Left cardiac atrium (tissue), 4 donors: ENCODE data around the gene GALNT8. TPM values are rescaled to one million over a fixed set of nuclear protein-coding genes. Genes with fewer than 3 reads are reported as not detected.
A peak's percentile ranks its signal among the peaks of the same experiment; 100 is the strongest.
"Not testable (repeated sequence)": the region's sequence is repeated elsewhere in the genome, so short reads cannot be mapped to it uniquely, and the experiment has no call there.

Experiments used
- ATAC-seq, 2 donors: fragments of 200-7000 bp; cut with Tn5 transposase; one replicate each; pipeline ENCODE4 v1.9.1; 2020; ENCODE audit warnings: mild to moderate bottlenecking in 2 of 2, moderate library complexity in 2 of 2
- DNase-seq: peaks from one replicate; pipeline ENCODE4 v3.0.0-alpha.2; 2020
- intact Hi-C, 2 donors: fragments of 100-400 bp; cut with DNase I; formaldehyde crosslinking; loops; one replicate each; pipeline versions ENCODE4 v1.14.1 to v1.15.1; 2022 to 2023
- long read RNA-seq: library from polyadenylated mRNA; unstranded; transcript quantifications from one replicate; pipeline ENCODE4 v2.0.0, GENCODE V29; 2021
- total RNA-seq, 2 donors: library from RNA; stranded (reverse); fragmentation: NEBNext Ultra II Directional; extraction: Animal tissue kit (Norgen Biotek cat#: 25700); gene quantifications; one replicate each; pipeline ENCODE4 v1.2.1, GENCODE V29; 2021
- donor health status: DM: no; HTN: yes; CAD: no.
- donor health status: DM: no; HTN: yes; CAD: no; lungs with severe emphysema.
- donor health status: DM: yes; HTN: yes; CAD: no.
- donor health status: Dilated cardiomyopathy.

GALNT8 gene, protein sequence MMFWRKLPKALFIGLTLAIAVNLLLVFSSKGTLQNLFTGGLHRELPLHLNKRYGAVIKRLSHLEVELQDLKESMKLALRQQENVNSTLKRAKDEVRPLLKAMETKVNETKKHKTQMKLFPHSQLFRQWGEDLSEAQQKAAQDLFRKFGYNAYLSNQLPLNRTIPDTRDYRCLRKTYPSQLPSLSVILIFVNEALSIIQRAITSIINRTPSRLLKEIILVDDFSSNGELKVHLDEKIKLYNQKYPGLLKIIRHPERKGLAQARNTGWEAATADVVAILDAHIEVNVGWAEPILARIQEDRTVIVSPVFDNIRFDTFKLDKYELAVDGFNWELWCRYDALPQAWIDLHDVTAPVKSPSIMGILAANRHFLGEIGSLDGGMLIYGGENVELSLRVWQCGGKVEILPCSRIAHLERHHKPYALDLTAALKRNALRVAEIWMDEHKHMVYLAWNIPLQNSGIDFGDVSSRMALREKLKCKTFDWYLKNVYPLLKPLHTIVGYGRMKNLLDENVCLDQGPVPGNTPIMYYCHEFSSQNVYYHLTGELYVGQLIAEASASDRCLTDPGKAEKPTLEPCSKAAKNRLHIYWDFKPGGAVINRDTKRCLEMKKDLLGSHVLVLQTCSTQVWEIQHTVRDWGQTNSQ
- total RNA-seq, result 1 to 10 TPM; 3.5 to 4.3 TPM
- long read RNA-seq, full-length matches to known transcripts, result 1 of 2 reads
- long read RNA-seq, partial matches to known transcripts, result 0 of 2 reads
- long read RNA-seq, other reads (novel, unspliced or antisense), result 1 of 2 reads

DNA sequence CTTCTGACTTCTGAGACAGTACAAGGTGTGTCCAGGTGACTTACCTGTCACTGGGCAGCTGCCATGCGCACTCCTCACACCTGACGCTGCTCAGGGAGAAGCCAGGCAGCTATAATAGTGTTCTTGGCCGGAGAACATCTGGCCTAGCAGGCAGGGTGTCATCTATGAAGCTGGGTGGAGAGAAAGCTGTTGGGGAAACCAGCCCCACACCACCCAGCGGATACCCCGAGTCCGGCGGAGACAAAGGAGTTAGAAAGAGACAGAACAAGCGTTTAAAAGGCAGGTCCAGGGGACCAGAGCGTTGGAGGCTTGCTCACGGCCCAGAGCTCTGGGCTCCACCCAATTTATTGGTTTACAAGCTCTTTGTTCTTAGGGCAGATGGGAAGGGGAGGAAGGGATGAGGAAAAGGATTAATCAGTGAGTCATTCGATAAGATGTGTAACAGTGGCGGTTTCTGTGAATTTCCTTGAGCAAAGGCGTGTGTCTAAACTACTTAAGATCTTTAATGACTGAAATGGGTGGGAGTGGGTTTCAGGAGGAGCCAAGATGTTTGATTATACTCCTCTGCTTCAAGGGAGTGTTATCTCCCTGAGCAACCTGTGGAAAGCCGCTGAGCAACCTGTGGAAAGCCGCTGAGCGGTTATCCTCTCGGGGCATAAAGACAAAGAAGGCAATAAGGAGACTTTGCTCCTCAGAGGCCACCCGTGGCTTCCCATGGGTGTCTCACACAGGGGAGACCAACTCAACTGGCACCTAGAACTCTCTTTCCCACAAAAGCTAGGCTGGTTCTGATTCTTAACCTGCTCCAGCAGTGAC lies at the start of gene GALNT8:
Gene GALNT8 (plus strand): TSS at position 580 of the 816 bp plus-strand sequence. CDS start 278 bp downstream, outside the sequence.
- intact Hi-C loops, result no loop called here
- no peak for ATAC-seq
- DNase-seq, result no peak

GRCh38 chr12:4679711-4680110 lies 40.5 kb upstream of the GALNT8 start:
- ATAC-seq (no peak), DNase-seq (no peak)
- intact Hi-C loops, result no loop called here

- DNase-seq (no peak), ATAC-seq (no peak)
- intact Hi-C loops, result no loop called here
These were observed 38.5 kb upstream of the GALNT8 start for GRCh38 chr12:4681732-4682131.

GRCh38 chr12:4685317-4685716 lies 34.9 kb upstream of the GALNT8 start:
- ATAC-seq (peak in 1 of 2 donors; percentile 38), DNase-seq (no peak)
- intact Hi-C loops, result no loop called here

GRCh38 chr12:4690760-4691159 lies 29.4 kb upstream of the GALNT8 start:
- intact Hi-C loops, result no loop called here
- DNase-seq, result no peak
- ATAC-seq, result no peak

DNA sequence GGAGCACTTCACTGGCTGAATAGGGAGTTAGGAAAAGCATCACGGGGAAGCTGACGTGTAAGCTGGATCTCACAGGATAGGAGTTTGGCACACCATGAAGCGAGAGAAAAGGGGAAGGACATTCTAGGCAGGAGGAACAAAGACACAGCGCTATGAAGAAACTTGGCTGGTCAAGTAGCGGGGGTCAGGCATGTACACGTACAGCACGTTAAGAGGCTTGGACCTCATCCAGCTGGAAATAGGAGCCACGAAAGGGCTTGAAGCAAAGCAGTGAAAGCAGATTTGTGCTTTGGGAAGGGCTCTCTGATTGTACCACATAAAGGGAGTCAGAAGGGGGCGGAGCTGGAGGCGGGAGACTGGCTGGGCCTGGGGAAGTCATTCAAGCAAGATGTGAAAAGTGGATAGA lies 19.6 kb upstream of the GALNT8 start:
- intact Hi-C loops, result no loop called here
- ATAC-seq (peak; percentile 78 to 88), DNase-seq (peak; percentile 76)

GRCh38 chr12:4701395-4702190 lies 18.6 kb upstream of the GALNT8 start:
- peak; percentile 44 for DNase-seq
- ATAC-seq, result peak; percentile 72 to 81

GRCh38 chr12:4703676-4704075 lies 16.5 kb upstream of the GALNT8 start:
- DNase-seq, result no peak
- intact Hi-C loops, result no loop called here
- ATAC-seq, result no peak

More at GRCh38 chr12:4701395-4702190, 18.6 kb upstream of the GALNT8 start:
- intact Hi-C loops, result no loop called here

DNA sequence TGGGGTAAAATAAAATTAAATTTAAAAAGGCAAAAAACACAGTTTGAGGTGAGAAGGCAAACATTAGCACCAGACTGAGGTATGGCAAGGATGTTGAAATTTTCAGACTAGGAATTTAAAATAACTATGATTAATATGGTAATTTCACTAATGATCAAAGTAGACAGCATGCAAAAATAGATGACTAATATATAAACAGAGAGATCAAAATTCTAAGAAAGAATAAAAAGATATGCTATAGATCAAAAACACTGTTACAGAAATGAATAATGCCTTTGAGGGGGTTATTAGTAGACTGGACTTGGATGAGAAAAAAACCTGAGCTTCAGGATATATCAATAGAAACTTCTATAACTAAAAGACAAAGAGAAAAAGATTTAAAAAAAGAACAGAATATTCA lies 14.4 kb upstream of the GALNT8 start:
- intact Hi-C loops, result no loop called here
- DNase-seq, result no peak
- ATAC-seq, result no peak

- ATAC-seq (no peak), DNase-seq (no peak)
- intact Hi-C loops, result no loop called here
These were observed 12.9 kb upstream of the GALNT8 start for GRCh38 chr12:4707306-4707705.

DNA sequence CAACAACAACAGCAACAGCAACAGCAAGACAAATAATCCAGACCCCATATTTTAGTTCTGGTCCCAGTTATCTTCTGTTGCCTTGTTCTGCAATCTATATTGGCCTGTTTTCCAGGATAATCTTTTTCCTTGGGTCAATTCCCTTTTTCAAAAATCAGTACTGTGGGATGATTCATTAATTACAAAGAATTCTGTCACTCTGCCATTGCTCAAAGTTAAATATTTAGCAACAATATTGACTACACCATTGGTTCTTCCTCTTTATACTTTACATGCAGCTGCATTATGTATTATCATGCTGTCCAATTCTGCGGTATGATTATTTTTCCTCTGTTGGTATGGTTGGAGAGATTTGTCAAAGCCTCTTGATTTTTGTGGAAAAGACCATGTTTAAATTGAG lies 10.1 kb upstream of the GALNT8 start:
- DNase-seq (no peak), ATAC-seq (no peak)
- intact Hi-C loops, result no loop called here

GRCh38 chr12:4714879-4715278 lies 5.3 kb upstream of the GALNT8 start:
- ATAC-seq (no peak), DNase-seq (no peak)
- intact Hi-C loops, result no loop called here

GRCh38 chr12:4717806-4718205 lies 2.4 kb upstream of the GALNT8 start:
- intact Hi-C loops, result no loop called here
- no peak for ATAC-seq
- DNase-seq, result no peak

DNA sequence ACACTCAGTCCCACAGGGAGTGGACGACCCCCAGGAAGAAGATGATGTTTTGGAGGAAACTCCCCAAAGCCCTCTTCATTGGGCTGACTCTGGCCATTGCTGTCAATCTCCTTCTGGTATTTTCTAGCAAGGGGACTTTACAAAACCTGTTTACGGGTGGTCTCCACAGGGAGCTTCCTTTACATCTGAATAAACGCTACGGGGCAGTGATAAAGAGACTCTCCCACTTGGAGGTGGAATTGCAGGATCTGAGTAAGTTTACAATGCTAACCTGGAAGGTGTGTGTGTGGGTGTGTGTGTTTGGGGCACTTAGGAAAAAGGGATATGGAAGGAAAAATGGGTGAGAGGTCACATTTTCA lies 416 bp downstream of the GALNT8 start:
- intact Hi-C loops, result no loop called here
- ATAC-seq, result no peak
- no peak for DNase-seq

DNA sequence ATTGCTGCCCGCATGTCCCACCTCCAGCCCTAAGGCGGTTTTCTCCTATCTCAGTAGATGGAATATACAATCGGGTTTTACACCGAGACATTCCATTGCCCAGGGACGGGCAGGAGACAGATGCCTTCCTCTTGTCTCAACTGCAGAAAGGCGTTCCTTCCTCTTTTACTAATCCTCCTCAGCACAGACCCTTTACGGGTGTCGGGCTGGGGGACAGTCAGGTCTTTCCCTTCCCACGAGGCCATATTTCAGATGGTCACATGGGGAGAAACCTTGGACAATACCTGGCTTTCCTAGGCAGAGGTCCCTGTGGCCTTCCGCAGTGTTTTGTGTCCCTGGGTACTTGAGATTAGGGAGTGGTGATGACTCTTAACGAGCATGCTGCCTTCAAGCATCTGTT lies 1.4 kb downstream of the GALNT8 start:
- not testable (repeated sequence) for DNase-seq, ATAC-seq

DNA sequence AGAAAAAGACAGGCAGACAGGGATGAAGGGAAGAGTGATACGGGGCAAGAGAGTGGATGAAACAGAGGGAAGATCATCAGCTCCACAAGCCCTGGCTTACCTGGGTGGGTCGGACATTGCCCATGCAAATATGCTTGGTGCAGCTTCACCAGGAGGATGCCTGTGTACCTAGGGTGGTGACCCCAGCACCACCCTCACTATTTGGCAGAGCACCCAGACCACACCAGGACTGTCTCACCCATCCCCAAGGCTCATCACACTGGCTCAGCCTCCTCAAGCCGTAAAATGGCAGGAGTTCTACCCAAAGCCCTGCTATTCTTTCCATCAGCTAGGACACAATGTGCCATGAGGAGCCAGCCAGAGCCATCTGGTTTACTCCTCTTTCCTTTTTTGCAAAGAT lies 3.0 kb downstream of the GALNT8 start:
- intact Hi-C loops, result no loop called here
- ATAC-seq (no peak), DNase-seq (no peak)

More for the DNA sequence above, 1.4 kb downstream of the GALNT8 start:
- intact Hi-C loops, result not testable (repeated sequence)

DNA sequence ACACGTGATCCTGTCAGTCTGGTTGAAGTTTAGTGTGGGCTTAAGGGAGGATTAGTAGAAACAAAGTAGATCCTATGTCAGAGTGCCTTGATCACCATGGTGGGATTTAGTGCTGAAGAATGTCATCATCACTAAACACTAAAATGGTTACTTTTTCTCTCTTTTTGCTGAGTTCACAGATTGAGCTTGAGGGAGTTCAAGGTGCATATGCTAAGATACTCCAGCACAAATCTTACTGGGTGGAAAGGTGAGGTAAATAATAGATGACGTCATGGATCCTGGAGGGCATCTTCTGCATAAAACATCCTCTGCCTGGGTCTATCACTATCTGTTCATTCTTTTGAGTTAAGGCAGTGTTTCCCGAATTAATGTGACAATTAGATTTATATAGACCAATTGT lies 4.9 kb downstream of the GALNT8 start:
- intact Hi-C loops, result no loop called here
- no peak for ATAC-seq

GRCh38 chr12:4734625-4735340 lies 14.6 kb downstream of the GALNT8 start:
- intact Hi-C loops, result no loop called here
- peak; percentile 67 to 79 for ATAC-seq
- no peak for DNase-seq

More for the DNA sequence above, 4.9 kb downstream of the GALNT8 start:
- DNase-seq, result no peak
